A673 (cell line): ENCODE results near the gene RAB1B. TPM values are rescaled to one million over a fixed set of nuclear protein-coding genes. Genes with fewer than 3 reads are reported as not detected.

Experiments used
- BruUV-seq: library from RNA; stranded (reverse); fragments of 400-500 nt; replicated peaks from 2 replicates; lab custom pipeline; 2021; lab: Mats Ljungman, UMichigan
- CTCF ChIA-PET: fragments of 300-600 bp; sonication (Branson Sonifier 250); formaldehyde crosslinking; loops from one replicate; lab custom pipeline; 2022; ENCODE audit warnings: antibody characterized with exemption; lab: Charles Lee
- POLR2A ChIA-PET: fragments of 300-600 bp; sonication (Branson Sonifier 250); formaldehyde crosslinking; loops from one replicate; lab custom pipeline; 2022; ENCODE audit warnings: antibody characterized with exemption; ENCODE audit not compliant: low non-redundant PET; lab: Charles Lee
- DNase-seq: peaks from one replicate; pipeline ENCODE4 v3.0.0-alpha.2; 2015; ENCODE audit warnings: low spot score
- H3K27ac ChIP-seq: fragments of 200-600 bp; sonication (generic); 2 replicates; pipeline ENCODE4 v1.5.1; 2016; ENCODE audit warnings: mixed run types, low read depth, mild to moderate bottlenecking, mixed read lengths, antibody characterized with exemption, low read length; ENCODE audit not compliant: poor library complexity, severe bottlenecking
- H3K27me3 ChIP-seq: fragments of 200-600 bp; sonication (generic); replicated peaks from 2 replicates; pipeline ENCODE4 v1.6.1; 2017; ENCODE audit warnings: mixed run types, low read depth, mild to moderate bottlenecking, mixed read lengths, antibody characterized with exemption, low read length; ENCODE audit not compliant: insufficient read depth, poor library complexity
- H3K36me3 ChIP-seq: fragments of 200-600 bp; sonication (generic); 2 replicates; pipeline ENCODE4 v1.6.1; 2016; ENCODE audit warnings: mixed run types, mild to moderate bottlenecking, mixed read lengths, antibody characterized with exemption, low read length; ENCODE audit not compliant: insufficient read depth, poor library complexity, severe bottlenecking
- H3K4me1 ChIP-seq: fragments of 200-600 bp; sonication (generic); 2 replicates; pipeline ENCODE4 v1.6.1; 2017; ENCODE audit warnings: mixed run types, mild to moderate bottlenecking, mixed read lengths, antibody characterized with exemption, low read length; ENCODE audit not compliant: insufficient read depth, poor library complexity, severe bottlenecking
- H3K4me3 ChIP-seq: fragments of 200-600 bp; sonication (generic); 2 replicates; pipeline ENCODE4 v1.5.1; 2016; ENCODE audit warnings: low read depth, mixed run types, mild to moderate bottlenecking, mixed read lengths, low read length; ENCODE audit not compliant: poor library complexity, severe bottlenecking
- H3K9me3 ChIP-seq: fragments of 200-600 bp; sonication (generic); 2 replicates; pipeline ENCODE4 v1.6.1; 2016; ENCODE audit warnings: mixed run types, low read depth, mild to moderate bottlenecking, mixed read lengths, antibody characterized with exemption, low read length; ENCODE audit not compliant: poor library complexity, severe bottlenecking
- CTCF ChIP-seq: fragments of 300-800, 200-600 bp; sonication (generic); conservative IDR thresholded peaks from 2 replicates; pipeline ENCODE4 v1.5.1; 2017; ENCODE audit warnings: low read depth, mild to moderate bottlenecking, antibody characterized with exemption, low read length, moderate library complexity, mixed read lengths
- EZH2 ChIP-seq: fragments of 200-600 bp; sonication (generic); IDR thresholded peaks from 2 replicates; pipeline ENCODE4 v1.6.1; 2017; ENCODE audit warnings: borderline replicate concordance, low read depth, mild to moderate bottlenecking, mixed read lengths, antibody characterized with exemption, low read length; ENCODE audit not compliant: poor library complexity, severe bottlenecking
- intact Hi-C: fragments of 100-400 bp; cut with micrococcal nuclease; formaldehyde crosslinking; loops from one replicate; pipeline ENCODE4 v1.10.0; 2022; ENCODE audit not compliant: unreplicated experiment
- total RNA-seq: library from RNA; stranded (reverse); gene quantifications from 2 replicates; pipeline ENCODE4 v1.2.3, GENCODE V29; 2021

The RAB1B gene
- total RNA-seq, 1 experiment from 2014 or later, result 186 TPM

GRCh38 chr11:66261578-66261977, 6.9 kb upstream of the RAB1B start:
- Histone ChIP-seq H3K27ac (no peak overlapping the region), H3K4me3 (no peak overlapping the region), H3K9me3 (no peaks in the 10 kb centered on the region), H3K36me3 (peaks cover 55% of the 10 kb centered on the region), H3K4me1 (peaks cover 11% of the 10 kb centered on the region), H3K27me3 (no peaks in the 10 kb centered on the region)
- TF ChIP-seq CTCF (no peak), EZH2 (no peak)
- DNase-seq, result no peak
- no TSS peak for BruUV-seq
- intact Hi-C loops, result no loop called here
- ChIA-PET POLR2A (no interaction called here), CTCF (interaction anchor here (0.6 kb wide), 1 partner anchor 19 kb away, joined by 3 read pairs; no protein-coding TSS in a partner anchor)

GRCh38 chr11:66262191-66262590, 6.2 kb upstream of the RAB1B start:
- peaks cover 57% of the 10 kb centered on the region for H3K36me3 ChIP-seq
- POLR2A ChIA-PET, result no interaction called here
- no TSS peak for BruUV-seq

GRCh38 chr11:66262696-66263095, 5.7 kb upstream of the RAB1B start:
- TF ChIP-seq CTCF (no peak), EZH2 (no peak)
- Histone ChIP-seq H3K27me3 (no peaks in the 10 kb centered on the region), H3K4me1 (peaks cover 12% of the 10 kb centered on the region), H3K4me3 (no peak overlapping the region), H3K27ac (no peak overlapping the region), H3K36me3 (peaks cover 57% of the 10 kb centered on the region), H3K9me3 (no peaks in the 10 kb centered on the region)
- DNase-seq, result no peak
- CTCF ChIA-PET, result no interaction called here
- POLR2A ChIA-PET, result no interaction called here
- BruUV-seq, result no TSS peak
- intact Hi-C loops, result no loop called here

More at GRCh38 chr11:66262191-66262590, 6.2 kb upstream of the RAB1B start:
- no peak for DNase-seq
- TF ChIP-seq EZH2, result no peak
- no peak for TF ChIP-seq CTCF
- CTCF ChIA-PET, result no interaction called here
- Histone ChIP-seq H3K27me3 (no peaks in the 10 kb centered on the region), H3K4me1 (peaks cover 12% of the 10 kb centered on the region), H3K27ac (no peak overlapping the region), H3K9me3 (no peaks in the 10 kb centered on the region), H3K4me3 (no peak overlapping the region)
- intact Hi-C loops, result no loop called here
